GM19455 (cell line): ENCODE measurements around the gene TSPAN5.

ENCODE experiments used
- ATAC-seq: cut with Tn5 transposase; IDR thresholded peaks from one replicate; pipeline ENCODE4 v1.9.1; 2021; ENCODE audit not compliant: unreplicated experiment

The TSPAN5 gene

GRCh38 chr4:98646422-98646821 is 12.0 kb downstream of the TSPAN5 start:
- no peak for ATAC-seq

GRCh38 chr4:98645527-98645926 is 12.9 kb downstream of the TSPAN5 start:
- no peak for ATAC-seq

DNA sequence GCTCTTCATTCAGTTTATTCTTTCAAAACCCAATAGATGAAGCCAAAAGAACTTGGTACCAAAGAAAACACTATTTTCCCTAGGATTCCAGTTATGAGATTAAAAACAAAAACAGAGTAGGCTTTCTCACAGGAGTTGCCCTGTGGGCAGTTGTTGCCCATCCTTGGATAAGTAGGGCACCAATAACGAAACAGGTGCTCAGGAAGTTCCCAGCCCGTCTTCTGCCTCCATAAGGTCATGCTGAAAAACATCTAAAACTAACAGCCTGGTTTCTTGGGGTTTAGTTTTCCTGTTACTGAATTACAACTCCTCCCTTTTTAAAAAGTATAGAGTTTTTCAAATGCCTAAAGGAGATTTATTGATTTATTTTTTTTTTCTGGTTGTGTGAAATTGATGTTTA is 14.7 kb downstream of the TSPAN5 start:
- ATAC-seq: no peak

DNA sequence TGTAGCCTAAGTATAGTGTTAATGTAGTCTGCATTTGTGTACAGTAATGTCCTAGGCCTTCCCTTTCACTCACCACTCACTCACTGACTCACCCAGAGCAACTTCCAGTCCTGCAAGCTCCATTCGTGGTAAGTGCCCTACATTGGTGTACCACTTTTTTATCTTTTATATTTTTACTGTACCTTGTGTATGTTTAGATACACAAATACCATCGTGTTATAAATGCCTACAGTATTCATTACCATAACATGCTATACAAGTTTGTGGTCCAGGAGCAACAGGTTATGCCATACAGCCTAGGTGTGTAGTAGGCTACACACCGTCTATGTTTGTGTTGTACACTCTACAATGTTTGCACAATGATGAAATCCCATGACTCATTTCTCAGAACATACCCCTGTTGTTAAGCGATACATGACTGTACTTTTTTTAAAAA is 15.4 kb downstream of the TSPAN5 start:
- no peak for ATAC-seq

- ATAC-seq: no peak
Measured at GRCh38 chr4:98641906-98642668, 16.3 kb downstream of the TSPAN5 start.

GRCh38 chr4:98641376-98641775 is 17.0 kb downstream of the TSPAN5 start:
- no peak for ATAC-seq

DNA sequence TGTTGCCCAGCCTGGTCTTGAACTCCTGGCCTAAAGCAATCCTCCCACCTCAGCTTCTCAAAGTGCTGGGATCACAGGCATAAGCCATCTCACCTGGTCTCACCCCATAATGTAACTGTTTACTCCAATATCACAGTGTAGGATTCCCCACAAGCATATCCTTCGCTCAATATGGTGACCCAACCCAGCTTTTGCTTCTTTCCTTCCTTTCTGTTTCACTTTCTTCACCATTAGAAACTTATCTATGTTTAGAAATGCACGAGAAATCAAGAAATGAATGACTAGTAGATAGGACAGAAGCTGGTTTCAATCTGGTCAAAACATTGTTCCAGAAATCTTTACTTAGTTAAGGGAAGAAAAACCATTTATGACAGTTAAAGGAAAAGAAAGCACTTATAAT is 18.9 kb downstream of the TSPAN5 start:
- ATAC-seq: no peak

- ATAC-seq: no peak
Measured at GRCh38 chr4:98639108-98639507, 19.3 kb downstream of the TSPAN5 start.

GRCh38 chr4:98638661-98639060 is 19.8 kb downstream of the TSPAN5 start:
- ATAC-seq: no peak

DNA sequence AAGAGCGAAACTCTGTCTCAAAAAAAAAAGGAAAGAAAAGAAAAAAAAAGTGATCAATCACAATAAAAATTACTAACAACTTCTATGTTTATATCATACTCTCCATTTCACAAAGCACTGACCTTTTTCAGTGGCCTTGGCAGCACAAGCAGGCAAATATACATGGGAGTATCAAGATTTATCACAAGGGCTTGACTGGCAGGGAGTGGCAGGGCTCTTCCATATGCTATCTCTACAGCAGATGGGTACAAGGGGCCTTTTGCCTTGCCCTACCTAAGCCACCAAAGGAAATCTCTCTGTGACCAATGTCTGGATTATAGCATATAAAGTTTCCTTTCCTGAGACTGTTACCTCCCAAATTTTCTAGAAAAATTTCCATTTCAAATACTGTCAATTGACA is 24.4 kb downstream of the TSPAN5 start:
- no peak for ATAC-seq

DNA sequence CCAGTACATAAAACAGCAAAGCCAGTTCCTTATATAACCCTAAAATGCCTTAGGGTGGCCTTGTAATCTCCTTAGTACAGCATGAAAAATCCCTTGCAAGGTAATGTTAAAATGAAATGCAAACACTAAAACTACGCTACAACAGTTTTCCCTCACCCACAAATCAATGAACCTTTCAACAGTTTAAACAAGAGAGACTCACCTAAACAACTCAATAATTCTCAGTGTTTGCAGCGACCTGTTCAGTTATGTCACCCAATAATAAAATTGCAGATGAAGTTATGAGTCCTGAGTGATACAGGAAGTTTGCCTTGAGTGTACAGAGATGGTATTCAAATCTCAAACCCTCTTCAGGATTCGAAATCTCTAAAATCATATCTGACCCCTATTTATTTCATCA is 25.3 kb downstream of the TSPAN5 start:
- no peak for ATAC-seq

DNA sequence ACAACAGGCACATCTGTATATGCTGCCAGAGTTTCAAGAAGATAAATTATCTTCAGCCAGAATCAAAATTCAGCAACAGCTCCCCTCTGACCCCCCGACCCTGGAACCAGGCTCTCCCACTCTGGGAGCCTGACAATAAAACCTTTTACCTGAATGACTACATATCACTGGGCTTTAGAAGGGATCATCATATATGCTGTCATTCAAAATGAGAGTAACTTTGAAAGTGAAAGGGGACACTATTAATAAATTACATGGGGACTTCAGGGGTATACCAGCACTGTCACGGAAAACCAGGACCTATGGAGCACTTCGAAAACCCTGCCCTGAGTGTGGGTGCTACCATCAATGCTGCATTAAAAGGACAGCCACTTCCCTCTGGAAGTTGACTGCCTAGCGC is 26.2 kb downstream of the TSPAN5 start:
- ATAC-seq: no peak

GRCh38 chr4:98631506-98631905 is 26.9 kb downstream of the TSPAN5 start:
- no peak for ATAC-seq

GRCh38 chr4:98630737-98631454 is 27.5 kb downstream of the TSPAN5 start:
- no peak for ATAC-seq

DNA sequence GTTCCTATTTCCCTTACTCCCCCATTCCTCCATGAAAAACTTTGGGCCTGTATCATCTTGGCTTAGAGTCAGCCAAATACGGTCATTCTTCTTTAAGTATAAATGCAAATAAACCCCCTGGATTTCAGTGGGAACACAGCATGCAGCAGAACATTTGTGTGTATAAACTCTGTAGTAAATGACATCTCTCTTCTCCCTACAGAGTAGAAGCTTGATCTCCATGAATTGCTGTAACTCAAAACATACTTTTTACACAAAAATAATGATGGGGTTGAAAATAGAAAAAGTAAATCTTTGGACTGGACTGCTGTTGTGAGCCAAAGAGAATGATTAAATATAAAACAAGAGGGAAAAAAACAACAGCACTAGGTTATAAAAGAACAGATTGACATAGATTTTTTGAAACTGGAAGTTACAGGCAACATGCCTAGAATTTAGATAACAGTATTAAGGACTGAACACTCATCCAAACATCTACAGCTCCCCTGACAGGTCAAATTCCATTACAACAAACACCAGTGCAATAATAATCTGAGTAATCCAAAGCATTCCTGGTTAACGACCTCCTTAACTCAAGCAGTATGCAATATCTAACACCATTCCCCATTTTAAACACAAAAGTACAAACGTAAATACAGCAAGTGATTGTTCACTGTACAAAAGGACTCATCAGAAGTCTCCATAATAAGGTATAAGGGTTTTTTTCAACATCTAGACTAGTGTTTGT is 30.7 kb downstream of the TSPAN5 start:
- no peak for ATAC-seq

DNA sequence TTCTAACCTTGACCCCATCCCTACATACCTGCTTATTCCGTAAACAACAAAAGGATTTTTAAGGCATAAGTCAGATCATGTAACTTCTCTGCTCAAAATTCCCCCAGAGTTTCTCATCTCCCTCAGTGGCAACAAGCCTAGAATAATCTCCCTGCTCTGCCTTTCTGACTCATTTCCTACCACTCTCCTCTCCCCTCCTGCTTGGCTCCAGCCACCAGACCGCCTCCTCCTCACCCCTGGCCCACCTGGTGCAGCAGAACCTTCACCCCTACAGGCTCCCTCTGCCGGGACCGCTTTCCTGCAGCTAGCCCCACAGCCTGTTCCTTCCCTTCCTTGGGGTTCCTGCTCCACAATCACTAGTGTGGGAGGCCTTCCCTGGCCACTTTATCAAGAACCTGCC is 32.1 kb downstream of the TSPAN5 start:
- ATAC-seq: no peak

GRCh38 chr4:98625920-98626319 is 32.5 kb downstream of the TSPAN5 start:
- no peak for ATAC-seq

GRCh38 chr4:98625399-98625798 is 33.0 kb downstream of the TSPAN5 start:
- ATAC-seq: no peak

- ATAC-seq: no peak
Measured at GRCh38 chr4:98624642-98625041, 33.8 kb downstream of the TSPAN5 start.

GRCh38 chr4:98624144-98624543 is 34.3 kb downstream of the TSPAN5 start:
- no peak for ATAC-seq

- ATAC-seq: no peak
Measured at GRCh38 chr4:98623126-98623802, 35.1 kb downstream of the TSPAN5 start.
